GM12891 (cell line): ENCODE results near the gene PEX14.

Experiments used
- POLR2A ChIP-seq: IDR thresholded peaks from 2 replicates; pipeline ENCODE4 v1.6.1; 2011; ENCODE audit warnings: low read depth, low read length, control low read depth
- POLR2AphosphoS5 ChIP-seq: IDR thresholded peaks from 2 replicates; pipeline ENCODE4 v1.6.1; 2011; ENCODE audit warnings: low read depth, low read length, control low read depth
- POU2F2 ChIP-seq: IDR thresholded peaks from 2 replicates; pipeline ENCODE4 v1.6.1; 2011; ENCODE audit warnings: low read depth, mild to moderate bottlenecking, control low read depth, low read length, moderate library complexity
- SPI1 ChIP-seq: IDR thresholded peaks from 2 replicates; pipeline ENCODE4 v1.6.1; 2011; ENCODE audit warnings: low read depth, low read length, control low read depth

DNA sequence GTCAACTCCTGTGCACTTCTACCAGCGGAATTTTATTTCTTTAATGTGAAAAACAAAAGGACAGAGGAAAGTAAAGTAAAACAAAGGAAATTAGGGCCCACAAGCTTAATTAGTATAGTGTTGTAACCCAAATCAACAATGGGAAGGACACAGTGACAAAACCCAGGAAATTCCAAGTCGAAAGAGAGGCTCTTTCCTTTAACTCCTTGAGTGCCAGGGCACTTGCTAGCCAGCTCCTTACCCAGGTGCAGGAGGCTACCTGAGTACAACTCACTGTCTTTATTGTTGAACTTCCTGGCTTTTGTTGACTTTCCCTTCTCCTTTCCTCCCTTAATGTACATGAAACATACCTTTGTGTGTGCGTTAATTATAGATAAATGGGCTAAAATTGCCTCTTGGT, 55.0 kb downstream of the PEX14 start:
- TF ChIP-seq SPI1 (no peak), POLR2AphosphoS5 (no peak), POLR2A (no peak), POU2F2 (no peak)
